Left lung (tissue), 10 donors: ENCODE data around the gene LRGUK. TPM values are rescaled to one million over a fixed set of nuclear protein-coding genes. Genes with fewer than 3 reads are reported as not detected.

Experiments
- ATAC-seq: fragments of 200-7000 bp; cut with Tn5 transposase; one replicate; pipeline ENCODE4 v1.9.1; 2020; ENCODE audit warnings: moderate library complexity
- DNase-seq, 4 donors: peaks; one replicate each; pipeline ENCODE4 v3.0.0-alpha.2; 2013 to 2020
- H3K27ac ChIP-seq, 2 donors: fragments of 200-600 bp; sonication (generic) in 1 of 2; one replicate each; pipeline versions ENCODE4 v1.5.0 to v1.8.0; 2020 to 2021
- H3K27me3 ChIP-seq, 2 donors: fragments of 200-600 bp; sonication (generic) in 1 of 2; one replicate each; pipeline versions ENCODE4 v1.5.0 to v1.8.0; 2020 to 2021
- H3K36me3 ChIP-seq, 2 donors: fragments of 200-600 bp; sonication (generic) in 1 of 2; one replicate each; pipeline versions ENCODE4 v1.5.0 to v1.8.0; 2020 to 2021
- H3K4me1 ChIP-seq, 2 donors: fragments of 200-600 bp; one replicate each; pipeline ENCODE4 v1.8.0; 2021
- H3K4me3 ChIP-seq, 2 donors: fragments of 200-600 bp; sonication (generic) in 1 of 2; one replicate each; pipeline versions ENCODE4 v1.5.0 to v1.8.0; 2020 to 2021; ENCODE audit warnings: mild to moderate bottlenecking in 1 of 2
- H3K9me3 ChIP-seq, 2 donors: fragments of 200-600 bp; sonication (generic) in 1 of 2; one replicate each; pipeline versions ENCODE4 v1.5.0 to v1.8.0; 2020 to 2021
- intact Hi-C, 2 donors: fragments of 100-400 bp; cut with DNase I; formaldehyde crosslinking; loops; one replicate each; pipeline versions ENCODE4 v1.11.2 to v1.14.2; 2022
- polyA plus RNA-seq, 6 donors: library from polyadenylated mRNA; unstranded; fragments of 120-200 nt; gene quantifications; one replicate each; pipeline ENCODE4 v1.2.1, GENCODE V29; 2013; ENCODE audit not compliant: insufficient read length in 6 of 6
- total RNA-seq, 2 donors: library from RNA; stranded (reverse); fragmentation: NEBNext Ultra II Directional; extraction: Animal tissue kit (Norgen Biotek cat#: 25700); gene quantifications; one replicate each; pipeline ENCODE4 v1.2.1, GENCODE V29; 2021
- TF ChIP-seq, protein P1 (sequence below), 2 donors: fragments of 200-600 bp; sonication (generic) in 1 of 2; IDR thresholded peaks; one replicate each; pipeline versions ENCODE4 v1.5.0 to v1.8.0; 2021; ENCODE audit warnings: antibody characterized with exemption in 2 of 2
- donor health status: DM: no; HTN: yes; CAD: no.
- donor health status: DM: no; HTN: no; CAD: no.

The LRGUK gene
- total and polyA plus RNA-seq, 8 donors, result 0.94 to 2.7 (median 1.9) TPM

DNA sequence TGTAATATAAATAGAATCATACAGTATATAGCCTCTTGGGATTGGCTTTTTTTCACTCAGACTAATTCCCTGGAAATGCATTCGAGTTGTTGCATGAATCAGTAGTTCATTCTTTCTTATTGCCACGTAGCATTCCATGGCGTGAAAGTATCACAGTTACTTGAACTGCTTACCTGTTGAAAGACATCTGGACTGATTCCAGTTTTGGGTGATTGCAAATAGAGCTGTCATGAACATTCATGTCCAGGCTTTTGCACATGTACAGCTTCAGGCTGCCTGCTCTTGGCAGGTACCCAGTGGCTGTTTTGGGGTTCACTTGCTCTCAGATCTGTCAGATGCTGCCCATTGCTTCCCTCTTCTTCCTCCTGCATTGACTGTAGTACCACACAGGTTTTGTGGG, 54.9 kb downstream of the LRGUK start:
- H3K36me3 ChIP-seq, result no peaks in the 10 kb centered on the region

DNA sequence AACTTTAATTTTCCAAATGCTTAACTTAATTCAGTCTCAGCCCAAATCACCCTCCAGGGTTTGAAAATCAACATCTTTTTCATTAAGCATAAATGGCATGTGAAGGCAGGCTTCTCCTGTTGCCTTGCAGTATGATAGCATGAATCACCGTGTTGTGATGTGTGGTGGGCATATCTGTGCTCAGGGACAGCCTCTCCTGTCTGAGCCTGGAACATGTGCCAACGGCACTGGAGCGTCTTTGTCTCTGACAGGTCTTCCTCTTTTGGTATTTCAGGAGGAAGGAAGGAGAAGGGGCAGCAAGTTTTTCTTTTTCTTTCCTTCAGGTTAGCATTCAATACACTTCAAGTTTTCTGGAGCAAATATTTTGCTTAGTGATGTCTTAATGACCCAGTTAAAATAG, 57.6 kb downstream of the LRGUK start:
- no peak for ATAC-seq
- TF ChIP-seq, protein P1, sequence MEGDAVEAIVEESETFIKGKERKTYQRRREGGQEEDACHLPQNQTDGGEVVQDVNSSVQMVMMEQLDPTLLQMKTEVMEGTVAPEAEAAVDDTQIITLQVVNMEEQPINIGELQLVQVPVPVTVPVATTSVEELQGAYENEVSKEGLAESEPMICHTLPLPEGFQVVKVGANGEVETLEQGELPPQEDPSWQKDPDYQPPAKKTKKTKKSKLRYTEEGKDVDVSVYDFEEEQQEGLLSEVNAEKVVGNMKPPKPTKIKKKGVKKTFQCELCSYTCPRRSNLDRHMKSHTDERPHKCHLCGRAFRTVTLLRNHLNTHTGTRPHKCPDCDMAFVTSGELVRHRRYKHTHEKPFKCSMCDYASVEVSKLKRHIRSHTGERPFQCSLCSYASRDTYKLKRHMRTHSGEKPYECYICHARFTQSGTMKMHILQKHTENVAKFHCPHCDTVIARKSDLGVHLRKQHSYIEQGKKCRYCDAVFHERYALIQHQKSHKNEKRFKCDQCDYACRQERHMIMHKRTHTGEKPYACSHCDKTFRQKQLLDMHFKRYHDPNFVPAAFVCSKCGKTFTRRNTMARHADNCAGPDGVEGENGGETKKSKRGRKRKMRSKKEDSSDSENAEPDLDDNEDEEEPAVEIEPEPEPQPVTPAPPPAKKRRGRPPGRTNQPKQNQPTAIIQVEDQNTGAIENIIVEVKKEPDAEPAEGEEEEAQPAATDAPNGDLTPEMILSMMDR (IDR thresholded peaks at IDR 0.05), result no peak
- Histone ChIP-seq H3K4me3 (no peak overlapping the region), H3K27me3 (no peaks in the 10 kb centered on the region), H3K9me3 (no peaks in the 10 kb centered on the region), H3K27ac (no peak overlapping the region), H3K4me1 (no peaks in the 10 kb centered on the region), H3K36me3 (no peaks in the 10 kb centered on the region)
- intact Hi-C loops, result no loop called here
- DNase-seq, result no peak

More for the DNA sequence above, 54.9 kb downstream of the LRGUK start:
- H3K9me3 ChIP-seq, result no peaks in the 10 kb centered on the region
- intact Hi-C loops, result no loop called here
- TF ChIP-seq, protein P1 (IDR thresholded peaks at IDR 0.05), result no peak
- DNase-seq, result no peak
- no peaks in the 10 kb centered on the region for H3K4me1 ChIP-seq
- no peak overlapping the region for H3K27ac ChIP-seq
- no peak overlapping the region for H3K4me3 ChIP-seq
- no peaks in the 10 kb centered on the region for H3K27me3 ChIP-seq
- ATAC-seq, result no peak

DNA sequence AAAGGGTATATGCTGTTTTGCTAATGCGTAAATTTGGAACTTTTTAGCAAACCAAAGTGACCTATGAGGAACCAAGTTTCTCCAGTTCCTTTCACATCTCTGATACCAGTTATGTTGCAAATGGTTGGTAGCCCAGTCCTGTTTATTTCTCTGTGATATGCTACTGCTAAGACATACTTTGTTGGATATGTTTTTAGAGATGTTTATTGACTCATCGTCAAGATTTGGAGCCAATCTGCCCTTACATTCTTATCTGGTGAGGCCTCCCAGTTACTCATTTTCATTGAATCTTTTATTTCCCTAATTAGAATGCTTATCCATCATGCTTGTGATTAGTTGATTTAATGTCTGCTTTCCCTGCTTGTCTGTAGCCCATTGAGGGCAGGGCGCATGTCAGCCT, 58.9 kb downstream of the LRGUK start:
- no peak for DNase-seq
- Histone ChIP-seq H3K9me3 (no peaks in the 10 kb centered on the region), H3K4me1 (no peaks in the 10 kb centered on the region), H3K27ac (no peak overlapping the region), H3K27me3 (no peaks in the 10 kb centered on the region), H3K36me3 (no peaks in the 10 kb centered on the region), H3K4me3 (no peak overlapping the region)
- no peak for ATAC-seq
- intact Hi-C loops, result no loop called here
- TF ChIP-seq, protein P1 (IDR thresholded peaks at IDR 0.05), result no peak

DNA sequence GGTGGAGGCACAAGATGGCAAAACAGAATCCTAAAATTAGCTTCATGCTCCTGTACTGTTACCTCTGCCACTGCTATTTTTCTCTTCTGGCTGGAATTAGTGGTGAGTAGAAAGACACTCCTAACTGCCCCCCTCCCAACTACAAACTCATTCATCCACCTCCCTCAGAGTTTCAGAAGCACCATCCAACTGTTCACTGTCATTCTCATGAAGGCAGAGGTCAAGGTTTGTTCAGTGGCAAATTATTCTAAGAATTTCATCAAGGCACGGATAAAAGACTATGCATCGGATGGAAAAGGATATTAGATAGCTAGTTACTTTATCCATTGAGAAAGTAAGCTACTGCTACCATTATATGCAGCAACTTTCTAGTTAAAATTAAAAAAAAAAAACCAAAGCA, 59.7 kb downstream of the LRGUK start:
- H3K27me3 ChIP-seq, result no peaks in the 10 kb centered on the region
- intact Hi-C loops, result no loop called here
- H3K36me3 ChIP-seq, result no peaks in the 10 kb centered on the region
- no peak overlapping the region for H3K4me3 ChIP-seq
- TF ChIP-seq, protein P1 (IDR thresholded peaks at IDR 0.05), result no peak
- no peaks in the 10 kb centered on the region for H3K4me1 ChIP-seq
- DNase-seq, result no peak
- H3K27ac ChIP-seq, result no peak overlapping the region
- no peak for ATAC-seq
- H3K9me3 ChIP-seq, result no peaks in the 10 kb centered on the region

DNA sequence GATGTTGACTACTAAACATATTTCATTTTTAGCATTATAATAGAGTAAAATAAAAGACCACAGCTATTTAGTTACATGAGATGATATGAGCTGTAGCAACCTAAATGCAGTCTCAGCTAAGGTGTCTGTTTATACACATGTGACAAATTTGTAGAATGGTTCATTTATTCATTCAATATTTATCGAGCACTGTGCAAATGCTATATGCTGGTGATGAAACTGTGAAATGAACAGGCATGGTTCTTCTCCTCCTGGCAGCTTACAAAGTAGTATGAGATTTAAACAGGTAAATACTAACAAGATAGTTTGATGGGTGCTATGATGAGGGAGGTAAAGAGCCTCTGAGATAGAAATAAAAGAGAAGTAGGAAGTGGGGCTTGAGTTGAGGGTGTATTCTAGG, 60.8 kb downstream of the LRGUK start:
- TF ChIP-seq, protein P1 (IDR thresholded peaks at IDR 0.05), result no peak
- ATAC-seq (no peak), DNase-seq (no peak)
- Histone ChIP-seq H3K4me3 (no peak overlapping the region), H3K4me1 (no peaks in the 10 kb centered on the region), H3K27me3 (no peaks in the 10 kb centered on the region), H3K36me3 (no peaks in the 10 kb centered on the region), H3K27ac (no peak overlapping the region), H3K9me3 (no peaks in the 10 kb centered on the region)
- intact Hi-C loops, result no loop called here
